ENCODE results near the gene CHM. TPM values are rescaled to one million over a fixed set of nuclear protein-coding genes. Genes with fewer than 3 reads are reported as not detected.

CHM gene
- total RNA-seq, 2 donors from 2014 or later, result 26.0 to 52.8 TPM

- WGBS, 2 experiments (ENCODE audit: insufficient coverage in 1 of 2, insufficient read length in 1 of 2), result 90% methylated on average over 2 of the region's 2 CpGs; no CpG with 5 or more reads in 1 of the 2 experiments
- Mint-ChIP-seq H3K4me1 (peaks cover 17% of the 10 kb centered on the region), H3K4me3 (no peak overlapping the region), H3K36me3 (ENCODE audit: low read depth) (peaks cover 22% of the 10 kb centered on the region), H3K27me3 (ENCODE audit: insufficient read depth) (no peaks in the 10 kb centered on the region), H3K27ac (no peak overlapping the region), H3K9me3 (no peaks in the 10 kb centered on the region)
- Histone ChIP-seq H3K36me3 (ENCODE audit: control insufficient read depth, insufficient read depth, low read length) (peaks cover 19% of the 10 kb centered on the region), H3K4me3 (ENCODE audit: low read length) (no peak overlapping the region), H3K4me1 (ENCODE audit: control insufficient read depth, insufficient read depth, low read length) (no peaks in the 10 kb centered on the region), H3K27me3 (ENCODE audit: control insufficient read depth, insufficient read depth, low read length, poor library complexity, severe bottlenecking) (no peaks in the 10 kb centered on the region), H3K9me3 (ENCODE audit: control insufficient read depth, low read length) (no peaks in the 10 kb centered on the region), H3K9ac (ENCODE audit: extremely low read depth, low read length, poor library complexity, severe bottlenecking) (no peak overlapping the region), H3K27ac (ENCODE audit: low read depth, low read length) (no peak overlapping the region)
- no peak for TF ChIP-seq CTCF (conservative IDR thresholded peaks at IDR 0.05)
- no peak for DNase-seq
These were observed 18.7 kb downstream of the CHM start for GRCh38 chrX:86028681-86029080.

DNA sequence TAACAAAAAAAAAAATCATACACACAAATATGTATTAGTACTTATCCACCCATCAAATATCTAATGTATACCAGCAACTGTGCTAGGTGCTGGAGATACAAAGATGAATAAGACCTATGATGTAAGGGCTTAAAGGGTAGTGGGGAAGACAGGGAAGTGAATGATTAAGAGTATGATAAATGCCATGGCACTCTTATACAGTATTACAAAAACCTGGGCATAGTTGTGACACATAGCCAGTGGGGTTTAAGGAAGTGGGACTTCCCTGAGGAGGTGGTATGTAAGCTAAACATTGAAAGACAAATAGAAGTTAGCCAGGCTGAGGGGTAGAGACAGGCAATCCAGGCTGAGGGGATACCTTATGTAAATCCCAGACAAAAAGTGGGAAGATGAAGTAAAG lies 23.5 kb downstream of the CHM start:
- peaks cover 22% of the 10 kb centered on the region for H3K36me3 Mint-ChIP-seq (ENCODE audit: low read depth)
- H3K4me3 Mint-ChIP-seq, result no peak overlapping the region
- Histone ChIP-seq H3K36me3 (ENCODE audit: control insufficient read depth, insufficient read depth, low read length) (peaks cover 21% of the 10 kb centered on the region), H3K4me1 (ENCODE audit: control insufficient read depth, insufficient read depth, low read length) (no peaks in the 10 kb centered on the region), H3K4me3 (ENCODE audit: low read length) (no peak overlapping the region), H3K27me3 (ENCODE audit: control insufficient read depth, insufficient read depth, low read length, poor library complexity, severe bottlenecking) (no peaks in the 10 kb centered on the region), H3K9ac (ENCODE audit: extremely low read depth, low read length, poor library complexity, severe bottlenecking) (no peak overlapping the region), H3K27ac (ENCODE audit: low read depth, low read length) (no peak overlapping the region), H3K9me3 (ENCODE audit: control insufficient read depth, low read length) (no peaks in the 10 kb centered on the region)
- no peak for TF ChIP-seq CTCF (conservative IDR thresholded peaks at IDR 0.05)
- H3K27me3 Mint-ChIP-seq (ENCODE audit: insufficient read depth), result no peaks in the 10 kb centered on the region
- no peaks in the 10 kb centered on the region for H3K9me3 Mint-ChIP-seq
- H3K4me1 Mint-ChIP-seq, result peaks cover 10% of the 10 kb centered on the region
- no peak overlapping the region for H3K27ac Mint-ChIP-seq
- no peak for DNase-seq

DNA sequence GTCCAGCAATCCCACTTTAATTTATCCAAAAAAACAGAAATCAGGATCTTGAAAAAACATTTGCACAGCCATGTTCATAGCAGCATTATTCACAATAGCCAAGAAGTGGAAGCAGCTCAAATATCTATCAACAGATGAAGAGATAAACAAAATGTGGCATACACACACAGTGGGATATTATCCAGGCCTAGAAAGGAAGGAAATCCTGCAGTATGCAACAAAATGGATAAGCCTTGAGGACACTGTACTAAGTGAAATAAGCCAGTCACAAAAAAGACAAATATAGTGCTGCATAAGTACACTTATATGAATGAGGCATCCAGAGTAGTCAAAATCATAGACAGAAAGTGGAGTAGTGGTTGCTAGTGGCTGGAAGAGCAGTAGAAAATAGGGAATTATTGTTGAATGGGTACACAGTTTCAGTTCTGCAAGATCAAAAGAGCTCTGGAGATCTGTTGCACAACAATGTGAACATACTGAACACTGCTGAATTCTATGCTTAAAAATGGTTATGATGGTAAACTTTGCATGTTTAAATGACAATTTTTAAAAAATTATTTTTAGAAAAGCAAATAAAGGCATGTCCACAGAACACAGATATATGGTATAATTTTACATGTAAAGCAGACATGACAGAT lies 25.6 kb downstream of the CHM start:
- Histone ChIP-seq H3K9me3 (ENCODE audit: control insufficient read depth, low read length) (peaks cover 6% of the 10 kb centered on the region), H3K9ac (ENCODE audit: extremely low read depth, low read length, poor library complexity, severe bottlenecking) (no peak overlapping the region), H3K4me1 (ENCODE audit: control insufficient read depth, insufficient read depth, low read length) (no peaks in the 10 kb centered on the region), H3K27ac (ENCODE audit: low read depth, low read length) (no peak overlapping the region), H3K4me3 (ENCODE audit: low read length) (no peak overlapping the region), H3K27me3 (ENCODE audit: control insufficient read depth, insufficient read depth, low read length, poor library complexity, severe bottlenecking) (no peaks in the 10 kb centered on the region), H3K36me3 (ENCODE audit: control insufficient read depth, insufficient read depth, low read length) (peaks cover 21% of the 10 kb centered on the region)
- H3K4me3 Mint-ChIP-seq, result no peak overlapping the region
- peaks cover 8% of the 10 kb centered on the region for H3K4me1 Mint-ChIP-seq
- H3K27me3 Mint-ChIP-seq (ENCODE audit: insufficient read depth), result no peaks in the 10 kb centered on the region
- DNase-seq, result no peak
- no peak for TF ChIP-seq CTCF (conservative IDR thresholded peaks at IDR 0.05)
- H3K27ac Mint-ChIP-seq, result no peak overlapping the region
- peaks cover 39% of the 10 kb centered on the region for H3K36me3 Mint-ChIP-seq (ENCODE audit: low read depth)
- peaks cover 8% of the 10 kb centered on the region for H3K9me3 Mint-ChIP-seq

All from endodermal cell (in vitro differentiated cells).